Measurements from ENCODE around the gene FMN1.

The FMN1 gene

DNA sequence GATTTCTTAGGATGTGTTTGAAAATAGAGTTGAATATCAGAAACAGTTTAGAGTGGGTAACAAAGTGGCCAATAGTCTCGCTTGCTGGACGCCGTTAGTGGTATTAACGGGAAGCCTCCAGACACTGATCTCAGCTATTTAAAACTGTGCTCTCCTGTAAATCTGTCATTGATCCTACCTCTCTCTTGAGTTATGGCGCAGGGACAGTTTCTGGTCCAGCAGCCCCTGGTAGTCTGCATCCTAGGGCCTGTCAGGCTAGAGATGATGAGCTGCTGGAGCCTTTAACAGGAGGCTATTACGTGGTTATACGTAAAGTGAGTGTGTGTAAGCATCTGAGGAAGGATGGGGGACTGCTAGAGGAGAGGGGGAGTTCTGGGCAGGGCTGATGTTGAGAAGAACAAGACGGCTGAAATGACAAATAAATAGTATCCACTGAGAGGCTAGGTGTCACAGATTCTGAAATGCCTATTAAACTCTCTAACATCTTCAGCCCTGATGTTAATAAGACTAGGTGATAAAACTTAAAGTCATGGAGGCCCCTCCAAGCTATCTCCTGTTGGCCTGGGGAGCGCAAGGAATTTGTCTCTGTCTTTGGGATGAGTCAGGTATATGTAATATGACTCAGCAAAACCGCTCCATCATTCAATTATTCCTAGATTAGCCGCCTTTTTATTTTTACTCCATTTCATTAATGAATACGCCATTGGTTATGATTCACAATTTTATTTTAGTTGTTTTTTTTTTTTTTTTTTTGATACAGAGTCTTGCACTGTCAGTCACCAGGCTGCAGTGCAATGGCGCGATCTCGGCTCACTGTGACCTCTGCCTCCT, 321.0 kb downstream of the FMN1 start:
- H3K36me3 ChIP-seq = no peaks in the 10 kb centered on the region
- H3K27me3 ChIP-seq = peaks cover 9% of the 10 kb centered on the region
- no peak overlapping the region for H3K4me3 ChIP-seq (ENCODE audit: low read depth in 1 of 2, low read length in 1 of 2)
- no peak overlapping the region for H3K27ac ChIP-seq
- no peaks in the 10 kb centered on the region for H3K4me1 ChIP-seq (ENCODE audit: control insufficient read depth in 1 of 2, insufficient read depth in 1 of 2, low read depth in 1 of 2, low read length in 1 of 2)
- no peaks in the 10 kb centered on the region for H3K9me3 ChIP-seq
- TF ChIP-seq, protein P1, sequence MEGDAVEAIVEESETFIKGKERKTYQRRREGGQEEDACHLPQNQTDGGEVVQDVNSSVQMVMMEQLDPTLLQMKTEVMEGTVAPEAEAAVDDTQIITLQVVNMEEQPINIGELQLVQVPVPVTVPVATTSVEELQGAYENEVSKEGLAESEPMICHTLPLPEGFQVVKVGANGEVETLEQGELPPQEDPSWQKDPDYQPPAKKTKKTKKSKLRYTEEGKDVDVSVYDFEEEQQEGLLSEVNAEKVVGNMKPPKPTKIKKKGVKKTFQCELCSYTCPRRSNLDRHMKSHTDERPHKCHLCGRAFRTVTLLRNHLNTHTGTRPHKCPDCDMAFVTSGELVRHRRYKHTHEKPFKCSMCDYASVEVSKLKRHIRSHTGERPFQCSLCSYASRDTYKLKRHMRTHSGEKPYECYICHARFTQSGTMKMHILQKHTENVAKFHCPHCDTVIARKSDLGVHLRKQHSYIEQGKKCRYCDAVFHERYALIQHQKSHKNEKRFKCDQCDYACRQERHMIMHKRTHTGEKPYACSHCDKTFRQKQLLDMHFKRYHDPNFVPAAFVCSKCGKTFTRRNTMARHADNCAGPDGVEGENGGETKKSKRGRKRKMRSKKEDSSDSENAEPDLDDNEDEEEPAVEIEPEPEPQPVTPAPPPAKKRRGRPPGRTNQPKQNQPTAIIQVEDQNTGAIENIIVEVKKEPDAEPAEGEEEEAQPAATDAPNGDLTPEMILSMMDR (IDR thresholded peaks at IDR 0.05) = no peak

GRCh38 chr15:32872621-32873283, 321.8 kb downstream of the FMN1 start:
- Histone ChIP-seq H3K27me3 (peaks cover 9% of the 10 kb centered on the region), H3K36me3 (no peaks in the 10 kb centered on the region), H3K4me1 (ENCODE audit: control insufficient read depth in 1 of 2, insufficient read depth in 1 of 2, low read depth in 1 of 2, low read length in 1 of 2) (no peaks in the 10 kb centered on the region), H3K9me3 (no peaks in the 10 kb centered on the region), H3K27ac (no peak overlapping the region), H3K4me3 (ENCODE audit: low read depth in 1 of 2, low read length in 1 of 2) (no peak overlapping the region)
- TF ChIP-seq, protein P1 (IDR thresholded peaks at IDR 0.05) = no peak

DNA sequence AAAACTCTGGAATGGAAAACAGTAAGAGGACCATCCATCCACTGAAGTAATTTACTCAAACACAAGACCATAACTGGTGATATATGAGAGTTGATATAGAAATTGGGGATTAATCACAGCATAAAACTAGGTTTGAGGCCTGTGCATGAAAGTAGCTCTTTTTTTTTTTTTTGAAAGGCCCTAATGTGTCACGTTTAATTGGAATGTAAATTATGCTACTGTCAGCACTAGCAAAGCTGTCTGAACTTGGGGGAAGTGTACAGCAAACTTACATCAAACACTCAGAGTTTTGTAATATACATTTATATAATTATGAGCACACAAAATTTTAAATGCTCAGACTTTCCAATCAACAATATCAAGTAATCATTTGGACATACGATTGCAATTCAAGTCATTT, 322.6 kb downstream of the FMN1 start:
- H3K36me3 ChIP-seq = no peaks in the 10 kb centered on the region
- H3K4me1 ChIP-seq (ENCODE audit: control insufficient read depth in 1 of 2, insufficient read depth in 1 of 2, low read depth in 1 of 2, low read length in 1 of 2) = no peaks in the 10 kb centered on the region

DNA sequence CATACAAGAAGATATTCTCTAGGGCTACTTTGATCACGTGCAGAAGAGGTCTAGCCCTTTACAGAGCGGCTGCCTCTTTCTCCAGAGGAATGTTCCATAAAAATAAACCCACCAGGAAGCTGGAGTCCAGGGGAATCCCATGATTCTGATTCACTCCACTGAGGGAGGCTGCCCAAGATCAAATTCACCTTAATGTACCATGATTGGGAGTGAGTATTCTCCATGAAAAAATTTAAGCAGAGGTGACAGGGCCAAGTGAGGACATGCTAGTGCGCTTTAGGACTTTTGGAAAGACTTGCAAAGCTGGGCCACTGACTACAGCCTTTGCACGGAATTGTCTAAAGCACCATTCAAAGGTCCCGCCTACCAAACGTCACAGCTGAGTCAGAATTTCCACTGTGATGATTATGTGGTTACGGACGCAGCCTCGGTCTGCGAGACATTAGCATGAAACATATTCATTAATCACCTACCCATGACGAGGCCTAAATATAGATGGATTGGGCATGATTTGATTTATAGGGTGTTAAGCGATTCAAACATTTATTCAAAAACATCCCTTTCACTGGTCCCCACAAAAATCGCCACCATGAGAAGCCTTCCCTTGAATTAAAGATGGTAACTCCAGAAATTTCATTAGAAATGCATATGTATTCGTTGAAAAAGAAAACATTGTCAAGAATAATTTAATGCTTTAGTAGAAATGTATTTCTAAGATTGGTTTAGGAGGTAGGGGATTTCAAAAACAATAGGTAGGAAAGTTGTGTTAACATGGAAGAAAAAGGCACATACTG, 324.1 kb downstream of the FMN1 start:
- TF ChIP-seq, protein P1 (IDR thresholded peaks at IDR 0.05) = no peak
- no peak overlapping the region for H3K27ac ChIP-seq

More for the DNA sequence above, 322.6 kb downstream of the FMN1 start:
- TF ChIP-seq, protein P1 (IDR thresholded peaks at IDR 0.05) = no peak
- Histone ChIP-seq H3K27me3 (peaks cover 8% of the 10 kb centered on the region), H3K27ac (no peak overlapping the region), H3K4me3 (ENCODE audit: low read depth in 1 of 2, low read length in 1 of 2) (no peak overlapping the region), H3K9me3 (no peaks in the 10 kb centered on the region)

DNA sequence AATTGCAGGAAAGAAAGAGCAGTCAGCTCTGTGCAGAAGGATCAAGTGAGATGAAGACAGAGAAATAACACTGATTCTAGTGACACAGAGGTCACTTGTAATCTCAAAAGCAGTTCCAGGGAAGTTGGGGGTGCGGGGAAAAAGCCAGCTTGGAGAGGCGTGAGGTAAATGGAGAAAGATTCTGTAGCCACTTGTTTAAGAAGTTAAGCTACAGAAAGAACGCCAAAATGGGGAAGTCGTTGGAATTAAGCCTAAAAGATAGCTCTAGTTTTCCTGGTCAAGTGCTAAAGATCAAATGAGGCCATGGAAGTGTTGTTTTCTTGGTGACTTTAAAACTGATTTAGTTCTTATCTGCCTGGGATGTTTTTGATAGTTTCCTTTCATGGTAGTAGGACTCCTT, 324.7 kb downstream of the FMN1 start:
- no peak overlapping the region for H3K27ac ChIP-seq
- H3K4me1 ChIP-seq (ENCODE audit: control insufficient read depth in 1 of 2, insufficient read depth in 1 of 2, low read depth in 1 of 2, low read length in 1 of 2) = no peaks in the 10 kb centered on the region

More for the DNA sequence above, 324.1 kb downstream of the FMN1 start:
- Histone ChIP-seq H3K36me3 (no peaks in the 10 kb centered on the region), H3K4me1 (ENCODE audit: control insufficient read depth in 1 of 2, insufficient read depth in 1 of 2, low read depth in 1 of 2, low read length in 1 of 2) (no peaks in the 10 kb centered on the region), H3K9me3 (no peaks in the 10 kb centered on the region), H3K27me3 (peaks cover 3% of the 10 kb centered on the region), H3K4me3 (ENCODE audit: low read depth in 1 of 2, low read length in 1 of 2) (no peak overlapping the region)

More for the DNA sequence above, 324.7 kb downstream of the FMN1 start:
- H3K9me3 ChIP-seq = no peaks in the 10 kb centered on the region
- H3K4me3 ChIP-seq (ENCODE audit: low read depth in 1 of 2, low read length in 1 of 2) = no peak overlapping the region
- no peaks in the 10 kb centered on the region for H3K27me3 ChIP-seq
- H3K36me3 ChIP-seq = no peaks in the 10 kb centered on the region
- TF ChIP-seq, protein P1 (IDR thresholded peaks at IDR 0.05) = no peak
